Body of pancreas (tissue), 4 donors: ENCODE measurements around the gene AGAP1.

ENCODE experiments used
- CTCF ChIP-seq, 7 experiments: fragments of 450-650 bp in 4 of 7; fragments of 200-600 bp in 3 of 7; sonication (generic) in 3 of 7; IDR thresholded peaks; one replicate each; pipeline ENCODE4 v1.5.1; 2016 to 2019; ENCODE audit warnings: antibody characterized with exemption in 7 of 7
- POLR2A ChIP-seq, 3 donors: fragments of 450-650 bp; IDR thresholded peaks; one replicate each; pipeline ENCODE4 v1.6.1; 2016; ENCODE audit warnings: antibody characterized with exemption in 3 of 3, mild to moderate bottlenecking in 2 of 3

- TF ChIP-seq CTCF (IDR thresholded peaks at IDR 0.05) (no peak), POLR2A (IDR thresholded peaks at IDR 0.05) (no peak)
Measured at GRCh38 chr2:235776531-235776930, 282.7 kb downstream of the AGAP1 start.
